HepG2 (cell line): ENCODE results near the gene NDOR1. TPM values are rescaled to one million over a fixed set of nuclear protein-coding genes. Genes with fewer than 3 reads are reported as not detected.

Experiments
- ATAC-seq: fragments of 200-7000 bp; cut with Tn5 transposase; 3 replicates; pipeline ENCODE4 v1.9.1; 2020; ENCODE audit warnings: mild to moderate bottlenecking, moderate library complexity
- BruUV-seq: library from RNA; stranded (reverse); fragments of 400-500 nt; replicated peaks from 2 replicates; lab custom pipeline; 2021; lab: Mats Ljungman, UMichigan
- CTCF ChIA-PET: fragments of 300-600 bp; formaldehyde crosslinking; extraction: SDS; loops from one replicate; lab custom pipeline; 2021; ENCODE audit warnings: low total read pairs, inconsistent platforms, low intra/inter-chr PET ratio; lab: Yijun Ruan, JAX
- POLR2A ChIA-PET: fragments of 350-600 bp; sonication (Branson Sonifier 250); formaldehyde crosslinking; loops from one replicate; lab custom pipeline; 2020; ENCODE audit warnings: antibody characterized with exemption, inconsistent platforms; lab: Yijun Ruan, JAX
- DNase-seq: peaks from one replicate; pipeline ENCODE4 v3.0.0-alpha.2; 2015; ENCODE audit warnings: low spot score
- FAIRE-seq: peaks from 3 replicates; lab custom pipeline; 2011; peaks lifted over from hg19 to GRCh38; lab: Jason Lieb, UNC
- H2AFZ ChIP-seq: one replicate; pipeline ENCODE4 v1.6.1; 2011; ENCODE audit warnings: low read length, inconsistent platforms
- H3K27ac ChIP-seq: fragments of 300-600 bp; 3 replicates; pipeline ENCODE4 v1.8.0; 2011; ENCODE audit warnings: mixed run types, mild to moderate bottlenecking, mixed read lengths, low read length, inconsistent platforms; ENCODE audit not compliant: insufficient read depth; ENCODE audit errors: extremely low read length
- H3K27me3 ChIP-seq, 2 experiments: fragments of 200-600 bp in 1 of 2; 2 replicates in 1 of 2; 3 replicates in 1 of 2; pipeline versions ENCODE4 v1.6.0 to v1.8.0; 2011; ENCODE audit warnings: low read length in 2 of 2, mild to moderate bottlenecking in 2 of 2, moderate library complexity in 2 of 2, inconsistent platforms in 1 of 2; ENCODE audit not compliant: insufficient read depth in 2 of 2, control insufficient read depth in 1 of 2
- H3K36me3 ChIP-seq, 2 experiments: fragments of 200-600 bp in 1 of 2; replicated peaks in 1 of 2; 2 replicates in 1 of 2; 3 replicates in 1 of 2; pipeline versions ENCODE4 v1.5.1 to v1.8.0; 2011; ENCODE audit warnings: low read length in 2 of 2, inconsistent platforms in 1 of 2; ENCODE audit not compliant: insufficient read depth in 2 of 2, control insufficient read depth in 1 of 2
- H3K4me1 ChIP-seq: 2 replicates; pipeline ENCODE4 v1.5.1; 2012; ENCODE audit warnings: low read length, inconsistent platforms; ENCODE audit not compliant: insufficient read depth
- H3K4me2 ChIP-seq: 2 replicates; pipeline ENCODE4 v1.6.0; 2011; ENCODE audit warnings: low read depth, low read length, inconsistent platforms
- H3K4me3 ChIP-seq, 3 experiments: fragments of 200-600 bp in 1 of 3; sonication (generic), shearing (Covaris generic) in 1 of 3; replicated peaks in 1 of 3; 2 replicates each; pipeline ENCODE4 v1.5.1; 2011 to 2016; ENCODE audit warnings: low read length in 3 of 3, inconsistent platforms in 2 of 3, low read depth in 2 of 3, mild to moderate bottlenecking in 2 of 3, control low read depth in 1 of 3, mixed read lengths in 1 of 3; ENCODE audit not compliant: insufficient read depth in 1 of 3
- H3K79me2 ChIP-seq: one replicate; pipeline ENCODE4 v1.6.1; 2011; ENCODE audit warnings: low read length, inconsistent platforms; ENCODE audit not compliant: insufficient read depth
- H3K9ac ChIP-seq: 2 replicates; pipeline ENCODE4 v1.6.0; 2011; ENCODE audit warnings: mild to moderate bottlenecking, low read depth, low read length, inconsistent platforms; ENCODE audit not compliant: insufficient read depth
- H3K9me3 ChIP-seq: 2 replicates; pipeline ENCODE4 v1.5.1; 2012; ENCODE audit warnings: mild to moderate bottlenecking, low read length
- H4K20me1 ChIP-seq: 2 replicates; pipeline ENCODE4 v1.6.0; 2011; ENCODE audit warnings: inconsistent platforms, mild to moderate bottlenecking, low read length, moderate library complexity; ENCODE audit not compliant: insufficient read depth
- AGO2 ChIP-seq: fragments of 200-400 bp; formaldehyde crosslinking; optimal IDR thresholded peaks from 2 replicates; pipeline ENCODE3; 2017; ENCODE audit warnings: mild to moderate bottlenecking, low read depth, low read length, moderate library complexity
- MEF2D ChIP-seq: sonication (generic); formaldehyde crosslinking; IDR thresholded peaks from 2 replicates; pipeline ENCODE4 v1.5.1; 2020; ENCODE audit warnings: mild to moderate bottlenecking, missing genetic modification reagents
- ZNF839 ChIP-seq: sonication (generic); formaldehyde crosslinking; IDR thresholded peaks from 2 replicates; pipeline ENCODE4 v1.4.0; 2020; ENCODE audit warnings: missing genetic modification reagents, mild to moderate bottlenecking, borderline replicate concordance
- WGBS: methylation state at CpG from one replicate; pipeline ENCODE4 v1.1.6; 2017; ENCODE audit warnings: low lambda C conversion rate; 5-methylcytosine and 5-hydroxymethylcytosine counted together
- in situ Hi-C: cut with HindIII; loops from 2 replicates; pipeline ENCODE4 v1.10.0; 2017; ENCODE audit warnings: low pct_unique_long_range_greater_than_20kb; ENCODE audit not compliant: extremely low pct_ligation_motif_present
- intact Hi-C: fragments of 100-400 bp; cut with micrococcal nuclease; formaldehyde crosslinking; loops from one replicate; pipeline ENCODE4 v1.10.0; 2022; ENCODE audit not compliant: unreplicated experiment
- polyA plus RNA-seq, 8 experiments: library from polyadenylated mRNA; depleted of rRNA in 3 of 8; stranded (reverse) in 7 of 8; unstranded in 1 of 8; fragments of >200 nt; fragmentation: Illumina TruSeq in 4 of 8; extraction: Trizol in 4 of 8; gene quantifications; 2 replicates each; pipeline versions ENCODE4 v1.2.1 to v1.2.3, GENCODE V29; 2011 to 2016; ENCODE audit warnings: low read depth in 4 of 8, missing spikeins in 1 of 8, mixed read lengths in 1 of 8; ENCODE audit not compliant: insufficient read depth in 1 of 8
- total RNA-seq, 5 experiments: library from RNA; depleted of rRNA; stranded (reverse); fragments of >200 nt; fragmentation: Illumina TruSeq; extraction: Trizol; gene quantifications; 2 replicates each; pipeline ENCODE4 v1.2.3, GENCODE V29; 2016; ENCODE audit warnings: low read depth in 1 of 5
- TF ChIP-seq, protein P1 (sequence below): sonication (generic); formaldehyde crosslinking; IDR thresholded peaks from 2 replicates; pipeline ENCODE4 v1.9.0; 2021; ENCODE audit warnings: missing genetic modification reagents, borderline replicate concordance

The NDOR1 gene
- total and polyA plus RNA-seq, 2 of the 13 experiments (the other 11 are each of a cell fraction or from before 2014, with no cell fraction given) = 3.6 to 8.7 TPM

DNA sequence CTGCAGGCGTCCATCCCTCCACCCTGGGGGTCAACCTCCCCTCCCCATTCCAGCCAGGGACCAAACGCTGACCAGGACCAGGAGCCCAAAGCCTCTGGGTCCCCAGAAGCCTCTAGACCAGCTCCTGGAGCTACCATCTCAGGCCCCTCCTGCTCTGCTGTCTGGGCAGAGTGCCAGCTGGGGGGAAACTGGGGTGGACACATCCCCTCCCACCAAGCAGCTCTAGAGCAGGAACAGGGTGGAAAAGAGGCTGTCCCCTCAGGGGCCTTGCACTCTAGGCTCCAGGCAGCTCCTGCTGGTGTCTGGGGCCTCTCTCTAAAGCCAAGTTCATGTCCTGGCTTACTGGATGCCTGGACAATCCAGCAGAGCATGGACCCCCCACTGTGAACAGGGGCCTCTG lies 12.6 kb upstream of the NDOR1 start (continued):
- TF ChIP-seq ZNF839 (CRISPR knock-in tag) = no peak
- TF ChIP-seq, all 625 proteins: peak for 0

DNA sequence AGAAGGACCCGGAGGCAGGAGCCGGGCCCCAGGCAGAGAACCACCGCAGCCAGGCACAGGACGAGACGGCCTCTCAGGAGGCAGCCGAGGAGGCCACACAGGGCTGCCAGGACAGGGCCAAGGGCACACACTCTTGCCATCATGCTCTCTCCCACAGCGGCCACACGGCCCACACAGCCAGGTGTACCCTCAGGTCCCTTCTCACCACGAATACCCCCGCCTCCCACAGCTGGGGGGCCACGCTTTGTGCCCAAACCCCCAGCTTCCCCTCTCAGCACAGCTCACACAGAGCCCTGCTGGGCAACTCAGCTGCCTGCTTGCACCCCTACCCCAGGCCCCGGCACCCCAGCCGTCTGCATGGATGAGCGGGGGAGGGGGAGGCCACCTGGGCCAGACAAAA lies 11.7 kb upstream of the NDOR1 start:
- Histone ChIP-seq H3K9me3 (no peaks in the 10 kb centered on the region), H4K20me1 (no peaks in the 10 kb centered on the region; the same call in 1 of the 2 replicates), H3K4me2 (no peak overlapping the region), H3K27ac (no peak overlapping the region), H2AFZ (no peak overlapping the region), H3K36me3 (peaks cover 9 to 14% of the 10 kb centered on the region in 2 experiments; a peak in 3 of 5 replicates), H3K27me3 (no peaks in the 10 kb centered on the region), H3K4me1 (peaks cover 57% of the 10 kb centered on the region), H3K4me3 (no peak overlapping the region), H3K9ac (no peak overlapping the region), H3K79me2 (peaks cover 46% of the 10 kb centered on the region)
- intact Hi-C loops = no loop called here
- 100% methylated on average over 7 of the region's 14 CpGs for WGBS
- CTCF ChIA-PET = no interaction called here
- POLR2A ChIA-PET = interaction anchor here (1.9 kb wide), 1 partner anchor 29 kb away, joined by 6 read pairs; no protein-coding TSS in a partner anchor
- TF ChIP-seq AGO2 (peak; percentile 28), MEF2D (CRISPR knock-in tag) (no peak)
- DNase-seq (no peak), ATAC-seq (no peak), FAIRE-seq (no peak)
- in situ Hi-C loops = no loop called here
- BruUV-seq = no TSS peak

DNA sequence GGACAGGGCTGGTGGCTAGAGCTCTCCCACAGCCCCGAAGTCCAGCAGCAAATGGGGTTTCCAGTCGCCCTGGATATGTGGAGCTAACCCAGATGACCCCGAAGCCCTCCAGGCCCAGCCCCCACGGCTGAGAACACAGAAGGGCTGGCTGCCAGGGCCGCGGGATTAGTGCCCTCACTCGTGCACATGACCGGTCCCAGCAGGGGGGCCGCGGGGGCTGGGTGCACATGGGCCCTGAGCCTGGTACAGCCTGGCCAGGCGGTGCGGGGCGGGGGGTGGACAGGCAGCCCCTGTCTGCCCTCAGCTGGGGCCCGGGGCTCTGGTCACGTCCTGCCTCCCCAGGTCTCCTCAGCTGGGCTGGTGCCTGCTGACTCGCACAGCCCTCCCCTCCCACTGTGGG lies 11.1 kb upstream of the NDOR1 start:
- ATAC-seq (no peak), FAIRE-seq (no peak), DNase-seq (no peak)
- TF ChIP-seq, protein P1, sequence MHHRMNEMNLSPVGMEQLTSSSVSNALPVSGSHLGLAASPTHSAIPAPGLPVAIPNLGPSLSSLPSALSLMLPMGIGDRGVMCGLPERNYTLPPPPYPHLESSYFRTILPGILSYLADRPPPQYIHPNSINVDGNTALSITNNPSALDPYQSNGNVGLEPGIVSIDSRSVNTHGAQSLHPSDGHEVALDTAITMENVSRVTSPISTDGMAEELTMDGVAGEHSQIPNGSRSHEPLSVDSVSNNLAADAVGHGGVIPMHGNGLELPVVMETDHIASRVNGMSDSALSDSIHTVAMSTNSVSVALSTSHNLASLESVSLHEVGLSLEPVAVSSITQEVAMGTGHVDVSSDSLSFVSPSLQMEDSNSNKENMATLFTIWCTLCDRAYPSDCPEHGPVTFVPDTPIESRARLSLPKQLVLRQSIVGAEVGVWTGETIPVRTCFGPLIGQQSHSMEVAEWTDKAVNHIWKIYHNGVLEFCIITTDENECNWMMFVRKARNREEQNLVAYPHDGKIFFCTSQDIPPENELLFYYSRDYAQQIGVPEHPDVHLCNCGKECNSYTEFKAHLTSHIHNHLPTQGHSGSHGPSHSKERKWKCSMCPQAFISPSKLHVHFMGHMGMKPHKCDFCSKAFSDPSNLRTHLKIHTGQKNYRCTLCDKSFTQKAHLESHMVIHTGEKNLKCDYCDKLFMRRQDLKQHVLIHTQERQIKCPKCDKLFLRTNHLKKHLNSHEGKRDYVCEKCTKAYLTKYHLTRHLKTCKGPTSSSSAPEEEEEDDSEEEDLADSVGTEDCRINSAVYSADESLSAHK (CRISPR knock-in tag) = no peak
- Histone ChIP-seq H3K9ac (no peak overlapping the region), H4K20me1 (no peaks in the 10 kb centered on the region; the same call in 1 of the 2 replicates), H3K4me1 (peaks cover 57% of the 10 kb centered on the region), H3K4me2 (0 out of 2 replicates have a peak overlapping the region, but pooled peaks have one; percentile 90), H3K27me3 (no peaks in the 10 kb centered on the region), H3K27ac (no peak overlapping the region), H2AFZ (no peak overlapping the region), H3K79me2 (peaks cover 50% of the 10 kb centered on the region), H3K36me3 (peaks cover 9 to 14% of the 10 kb centered on the region in 2 experiments; a peak in 3 of 5 replicates), H3K4me3 (no peak overlapping the region), H3K9me3 (no peaks in the 10 kb centered on the region)
- WGBS = 85% methylated on average over 11 of the region's 16 CpGs
- ChIA-PET POLR2A (no interaction called here), CTCF (no interaction called here)
- BruUV-seq = no TSS peak
- intact Hi-C loops = no loop called here
- in situ Hi-C loops = no loop called here
